HEK293 (cell line): ENCODE data around the gene DYNLL2.
"Not testable (repeated sequence)": the region's sequence is repeated elsewhere in the genome, so short reads cannot be mapped to it uniquely, and the experiment has no call there.

Experiments
- CTCF ChIA-PET: fragments of 350-600 bp; formaldehyde crosslinking; extraction: SDS; loops from one replicate; lab custom pipeline; 2021; ENCODE audit warnings: antibody characterized with exemption; lab: Yijun Ruan, JAX
- POLR2A ChIA-PET: fragments of 300-600 bp; formaldehyde crosslinking; extraction: SDS; loops from one replicate; lab custom pipeline; 2020; ENCODE audit warnings: antibody characterized with exemption, inconsistent platforms; lab: Yijun Ruan, JAX
- H3K27ac ChIP-seq: fragments of 200-500 bp; sonication (Bioruptor generic); 2 replicates; pipeline ENCODE4 v1.5.1; 2014; ENCODE audit warnings: low read depth, low read length, control low read depth, inconsistent platforms; ENCODE audit errors: extremely low read depth
- H3K36me3 ChIP-seq, 2 experiments: fragments of 200-500 bp in 1 of 2; sonication (Bioruptor generic) in 1 of 2; 1 replicate in 1 of 2; 2 replicates in 1 of 2; pipeline ENCODE4 v1.5.1; 2014 to 2017; ENCODE audit warnings: inconsistent platforms in 2 of 2, low read length in 2 of 2; ENCODE audit not compliant: control insufficient read depth in 2 of 2, insufficient read depth in 1 of 2
- H3K4me1 ChIP-seq: fragments of 200-500 bp; sonication (Bioruptor generic); 2 replicates; pipeline ENCODE4 v1.5.1; 2014; ENCODE audit warnings: mild to moderate bottlenecking, low read length, inconsistent platforms; ENCODE audit not compliant: control insufficient read depth, insufficient read depth
- H3K4me3 ChIP-seq: 2 replicates; pipeline ENCODE4 v1.5.1; 2011; ENCODE audit warnings: low read depth, mild to moderate bottlenecking, control low read depth, low read length, moderate library complexity
- H3K9me3 ChIP-seq: fragments of 200-500 bp; sonication (Bioruptor generic); 2 replicates; pipeline ENCODE4 v1.5.1; 2014; ENCODE audit warnings: low read depth, low read length, inconsistent platforms; ENCODE audit not compliant: control insufficient read depth, insufficient read depth
- RBAK ChIP-seq: fragments of 450-650 bp; formaldehyde crosslinking; IDR thresholded peaks from 2 replicates; pipeline ENCODE4 v1.5.1; 2016; ENCODE audit warnings: missing biosample characterization, missing genetic modification characterization
- SETDB1 ChIP-seq: IDR thresholded peaks from one replicate; pipeline ENCODE4 v1.6.1; 2017; ENCODE audit warnings: mild to moderate bottlenecking, low read length, moderate library complexity, mixed read lengths; ENCODE audit not compliant: insufficient read length
- WT1 ChIP-seq: fragments of 450-650 bp; formaldehyde crosslinking; IDR thresholded peaks from 2 replicates; pipeline ENCODE4 v1.5.1; 2016; ENCODE audit warnings: missing biosample characterization, missing genetic modification characterization
- YY2 ChIP-seq: fragments of 450-650 bp; formaldehyde crosslinking; IDR thresholded peaks from 2 replicates; pipeline ENCODE4 v1.5.1; 2016; ENCODE audit warnings: missing biosample characterization, missing genetic modification characterization
- ZBTB21 ChIP-seq: fragments of 450-650 bp; formaldehyde crosslinking; IDR thresholded peaks from 2 replicates; pipeline ENCODE4 v1.5.1; 2017; ENCODE audit warnings: missing biosample characterization, missing genetic modification characterization
- ZFP3 ChIP-seq: fragments of 450-650 bp; formaldehyde crosslinking; IDR thresholded peaks from 2 replicates; pipeline ENCODE4 v1.5.1; 2016; ENCODE audit warnings: low read depth, missing biosample characterization, missing genetic modification characterization
- ZFP41 ChIP-seq: fragments of 450-650 bp; formaldehyde crosslinking; IDR thresholded peaks from 2 replicates; pipeline ENCODE4 v1.5.1; 2016; ENCODE audit warnings: missing biosample characterization, missing genetic modification characterization, borderline replicate concordance
- ZNF121 ChIP-seq: fragments of 450-650 bp; formaldehyde crosslinking; IDR thresholded peaks from 2 replicates; pipeline ENCODE4 v1.5.1; 2016; ENCODE audit warnings: missing biosample characterization, missing genetic modification characterization
- ZNF157 ChIP-seq: fragments of 450-650 bp; formaldehyde crosslinking; IDR thresholded peaks from 2 replicates; pipeline ENCODE4 v1.5.1; 2016; ENCODE audit warnings: missing biosample characterization, missing genetic modification characterization
- ZNF302 ChIP-seq: fragments of 450-650 bp; formaldehyde crosslinking; IDR thresholded peaks from 2 replicates; pipeline ENCODE4 v1.5.1; 2016; ENCODE audit warnings: missing biosample characterization, missing genetic modification characterization, low read depth
- ZNF335 ChIP-seq: fragments of 450-650 bp; formaldehyde crosslinking; conservative IDR thresholded peaks from 2 replicates; pipeline ENCODE4 v1.5.1; 2016; ENCODE audit warnings: missing biosample characterization, missing genetic modification characterization
- ZNF558 ChIP-seq: fragments of 450-650 bp; formaldehyde crosslinking; IDR thresholded peaks from 2 replicates; pipeline ENCODE4 v1.5.1; 2016; ENCODE audit warnings: missing biosample characterization, missing genetic modification characterization
- ZNF629 ChIP-seq: fragments of 450-650 bp; formaldehyde crosslinking; IDR thresholded peaks from 2 replicates; pipeline ENCODE4 v1.5.1; 2017; ENCODE audit warnings: missing biosample characterization, missing genetic modification characterization
- ZNF654 ChIP-seq: fragments of 450-650 bp; formaldehyde crosslinking; IDR thresholded peaks from 2 replicates; pipeline ENCODE4 v1.5.1; 2016; ENCODE audit warnings: low read depth, missing biosample characterization, missing genetic modification characterization
- TF ChIP-seq, protein P1 (sequence below): fragments of 450-650 bp; formaldehyde crosslinking; IDR thresholded peaks from 2 replicates; pipeline ENCODE4 v1.5.1; 2017; ENCODE audit warnings: missing biosample characterization, missing genetic modification characterization
- TF ChIP-seq, protein P2 (sequence below): fragments of 450-650 bp; formaldehyde crosslinking; IDR thresholded peaks from 2 replicates; pipeline ENCODE4 v1.5.1; 2016; ENCODE audit warnings: missing biosample characterization, missing genetic modification characterization
- TF ChIP-seq, protein P3 (sequence below): fragments of 450-650 bp; formaldehyde crosslinking; IDR thresholded peaks from 2 replicates; pipeline ENCODE4 v1.5.1; 2016; ENCODE audit warnings: missing biosample characterization, missing genetic modification characterization, low read depth

DYNLL2 gene

DNA sequence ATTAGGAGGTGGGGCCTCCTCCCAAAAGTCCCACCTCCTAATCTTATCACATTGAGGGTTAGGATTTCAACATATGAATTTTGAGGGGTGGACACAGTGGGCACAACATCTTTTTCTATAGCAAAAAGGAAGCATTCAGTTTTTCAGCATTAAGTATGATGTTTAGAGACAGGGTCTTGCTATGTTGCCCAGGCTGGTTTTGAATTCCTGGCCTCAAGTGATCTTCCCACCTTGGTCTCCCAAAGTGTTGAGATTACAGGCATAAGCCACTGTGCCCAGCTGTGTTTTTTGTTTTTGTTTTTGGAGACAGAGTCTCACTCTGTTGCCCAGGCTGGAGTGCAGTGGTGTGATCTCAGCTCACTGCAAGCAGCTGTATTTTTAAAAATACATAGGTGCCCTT, 18.7 kb downstream of the DYNLL2 start:
- POLR2A ChIA-PET, H3K27ac ChIP-seq, H3K9me3 ChIP-seq, H3K4me3 ChIP-seq, H3K36me3 ChIP-seq, H3K4me1 ChIP-seq: not testable (repeated sequence)
- TF ChIP-seq ZNF121 (tag by site-specific recombination): peak; percentile 91
- CTCF ChIA-PET: interaction anchor here (0.8 to 2.2 kb wide), 5 partner anchors 10 to 362 kb away, joined by 3 to 9 read pairs (median 4); no protein-coding TSS in a partner anchor

DNA sequence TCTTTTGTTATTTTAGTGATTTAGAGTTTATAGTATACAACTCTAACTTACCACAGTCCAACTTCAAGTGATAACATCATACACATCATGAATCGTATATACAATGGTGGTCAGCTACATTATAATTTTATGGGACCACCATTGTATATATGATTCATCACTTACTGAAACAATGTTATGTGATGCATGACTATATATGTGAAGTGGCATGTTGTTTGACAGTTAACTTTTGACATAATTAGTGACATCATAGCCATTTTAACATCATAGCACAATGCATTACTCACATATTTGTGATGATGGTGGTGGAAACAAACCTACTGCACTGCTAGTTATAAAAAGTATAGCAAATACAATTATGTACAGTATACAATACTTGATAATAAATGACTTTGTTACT, 21.9 kb downstream of the DYNLL2 start:
- Histone ChIP-seq H3K9me3 (no peaks in the 10 kb centered on the region), H3K4me1 (no peaks in the 10 kb centered on the region), H3K36me3 (no peaks in the 10 kb centered on the region), H3K27ac (no peak overlapping the region), H3K4me3 (no peak overlapping the region)
- ChIA-PET POLR2A (no interaction called here), CTCF (interaction anchor here (0.6 kb wide), 1 partner anchor 1603 kb away, joined by 4 read pairs; no protein-coding TSS in a partner anchor)
- TF ChIP-seq ZFP41 (tag by site-specific recombination) (no peak), ZBTB21 (tag by site-specific recombination) (peak; percentile 67), YY2 (tag by site-specific recombination) (peak; percentile 60; the same call in 1 of the 2 replicates), ZNF654 (tag by site-specific recombination) (no peak), ZNF335 (0 out of 2 replicates have a peak, but pooled peaks have one; percentile 23), ZNF629 (tag by site-specific recombination) (peak; percentile 71)
- TF ChIP-seq, protein P1, sequence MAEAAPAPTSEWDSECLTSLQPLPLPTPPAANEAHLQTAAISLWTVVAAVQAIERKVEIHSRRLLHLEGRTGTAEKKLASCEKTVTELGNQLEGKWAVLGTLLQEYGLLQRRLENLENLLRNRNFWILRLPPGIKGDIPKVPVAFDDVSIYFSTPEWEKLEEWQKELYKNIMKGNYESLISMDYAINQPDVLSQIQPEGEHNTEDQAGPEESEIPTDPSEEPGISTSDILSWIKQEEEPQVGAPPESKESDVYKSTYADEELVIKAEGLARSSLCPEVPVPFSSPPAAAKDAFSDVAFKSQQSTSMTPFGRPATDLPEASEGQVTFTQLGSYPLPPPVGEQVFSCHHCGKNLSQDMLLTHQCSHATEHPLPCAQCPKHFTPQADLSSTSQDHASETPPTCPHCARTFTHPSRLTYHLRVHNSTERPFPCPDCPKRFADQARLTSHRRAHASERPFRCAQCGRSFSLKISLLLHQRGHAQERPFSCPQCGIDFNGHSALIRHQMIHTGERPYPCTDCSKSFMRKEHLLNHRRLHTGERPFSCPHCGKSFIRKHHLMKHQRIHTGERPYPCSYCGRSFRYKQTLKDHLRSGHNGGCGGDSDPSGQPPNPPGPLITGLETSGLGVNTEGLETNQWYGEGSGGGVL (tag by site-specific recombination): 0 out of 2 replicates have a peak, but pooled peaks have one; percentile 18
- TF ChIP-seq, protein P2, sequence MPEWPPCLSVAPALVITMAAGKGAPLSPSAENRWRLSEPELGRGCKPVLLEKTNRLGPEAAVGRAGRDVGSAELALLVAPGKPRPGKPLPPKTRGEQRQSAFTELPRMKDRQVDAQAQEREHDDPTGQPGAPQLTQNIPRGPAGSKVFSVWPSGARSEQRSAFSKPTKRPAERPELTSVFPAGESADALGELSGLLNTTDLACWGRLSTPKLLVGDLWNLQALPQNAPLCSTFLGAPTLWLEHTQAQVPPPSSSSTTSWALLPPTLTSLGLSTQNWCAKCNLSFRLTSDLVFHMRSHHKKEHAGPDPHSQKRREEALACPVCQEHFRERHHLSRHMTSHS (tag by site-specific recombination): no peak
- TF ChIP-seq, protein P3, sequence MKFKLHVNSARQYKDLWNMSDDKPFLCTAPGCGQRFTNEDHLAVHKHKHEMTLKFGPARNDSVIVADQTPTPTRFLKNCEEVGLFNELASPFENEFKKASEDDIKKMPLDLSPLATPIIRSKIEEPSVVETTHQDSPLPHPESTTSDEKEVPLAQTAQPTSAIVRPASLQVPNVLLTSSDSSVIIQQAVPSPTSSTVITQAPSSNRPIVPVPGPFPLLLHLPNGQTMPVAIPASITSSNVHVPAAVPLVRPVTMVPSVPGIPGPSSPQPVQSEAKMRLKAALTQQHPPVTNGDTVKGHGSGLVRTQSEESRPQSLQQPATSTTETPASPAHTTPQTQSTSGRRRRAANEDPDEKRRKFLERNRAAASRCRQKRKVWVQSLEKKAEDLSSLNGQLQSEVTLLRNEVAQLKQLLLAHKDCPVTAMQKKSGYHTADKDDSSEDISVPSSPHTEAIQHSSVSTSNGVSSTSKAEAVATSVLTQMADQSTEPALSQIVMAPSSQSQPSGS: peak; percentile 84

DNA sequence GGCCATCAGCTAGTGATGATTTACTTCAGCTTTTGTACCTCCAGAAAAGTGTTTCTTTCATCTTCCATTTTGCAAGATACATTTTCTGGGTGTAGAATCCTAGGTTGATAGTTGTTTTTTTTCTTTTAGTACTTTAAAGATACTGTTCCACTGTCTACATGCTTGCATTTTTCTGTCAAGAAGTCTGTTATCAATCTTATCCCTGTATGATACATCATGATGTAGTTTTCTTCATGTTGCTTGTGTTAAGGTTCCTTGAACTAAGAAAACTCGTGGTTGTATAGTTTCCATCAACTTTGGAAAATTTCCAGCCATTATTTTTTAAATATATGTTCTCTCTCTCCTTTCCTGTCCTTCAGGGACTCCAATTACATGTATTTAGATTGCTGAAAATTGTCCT, 24.1 kb downstream of the DYNLL2 start:
- no peak for TF ChIP-seq RBAK
- peak; percentile 67 for TF ChIP-seq SETDB1
- ChIA-PET CTCF (interaction anchor here (0.6 to 0.7 kb wide), 3 partner anchors 18 to 230 kb away, joined by 3 to 4 read pairs (median 3); partner anchors contain the start of gene MKS1), POLR2A (no interaction called here)
- no peak overlapping the region for H3K27ac ChIP-seq
- no peaks in the 10 kb centered on the region for H3K36me3 ChIP-seq
- H3K4me1 ChIP-seq: no peaks in the 10 kb centered on the region
- no peak overlapping the region for H3K4me3 ChIP-seq
- no peaks in the 10 kb centered on the region for H3K9me3 ChIP-seq

DNA sequence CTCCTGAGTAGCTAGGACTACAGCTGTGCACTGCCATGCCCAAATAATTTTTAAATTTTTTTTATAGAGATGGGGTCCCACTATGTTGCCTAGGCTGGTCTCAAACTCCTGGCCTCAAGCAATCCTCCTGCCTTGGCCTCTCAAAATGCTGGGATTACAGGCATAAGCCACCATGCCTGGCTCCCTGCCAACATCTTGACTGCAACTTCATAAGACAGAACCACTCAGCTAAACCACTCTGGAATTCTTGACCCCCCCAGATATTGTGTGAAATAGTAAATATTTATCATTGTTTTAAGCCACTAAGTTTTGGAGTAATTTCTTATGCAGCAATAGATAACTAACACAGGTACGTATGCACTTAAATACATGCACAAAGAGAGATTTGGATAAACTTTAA, 26.0 kb downstream of the DYNLL2 start:
- POLR2A ChIA-PET: interaction anchor here (1.7 kb wide), 1 partner anchor 102 kb away, joined by 4 read pairs; the partner anchor contains the start of gene SRSF1
- TF ChIP-seq ZNF157 (tag by site-specific recombination): no peak
- TF ChIP-seq WT1 (tag by site-specific recombination): no peak
- TF ChIP-seq ZNF558 (tag by site-specific recombination): no peak
- no peak for TF ChIP-seq RBAK
- no peak for TF ChIP-seq ZFP3 (tag by site-specific recombination)
- no peak for TF ChIP-seq ZNF302 (tag by site-specific recombination)
- Histone ChIP-seq H3K27ac (no peak overlapping the region), H3K9me3 (no peaks in the 10 kb centered on the region), H3K4me3 (no peak overlapping the region), H3K36me3 (no peaks in the 10 kb centered on the region), H3K4me1 (no peaks in the 10 kb centered on the region)
- CTCF ChIA-PET: interaction anchor here (1.2 to 6.3 kb wide), 3 partner anchors 102 to 326 kb away, joined by 3 to 64 read pairs (median 4); partner anchors contain the start of gene SRSF1
